OCI-LY1 (cell line): ENCODE measurements around the gene VPS16.
A peak's percentile ranks its signal among the peaks of the same experiment; 100 is the strongest.

Experiments
- H2AFZ ChIP-seq: fragments of 200-600 bp; sonication (generic), shearing (Covaris generic); 2 replicates; pipeline ENCODE4 v1.6.0; 2014; ENCODE audit warnings: antibody characterized with exemption, mild to moderate bottlenecking, low read length
- H3F3A ChIP-seq: fragments of 200-600 bp; sonication (generic), shearing (Covaris generic); 2 replicates; pipeline ENCODE4 v1.6.0; 2014; ENCODE audit warnings: mild to moderate bottlenecking, antibody characterized with exemption, low read length, moderate library complexity; ENCODE audit not compliant: insufficient read depth
- H3K27ac ChIP-seq: fragments of 200-600 bp; sonication (generic); 2 replicates; pipeline ENCODE4 v1.5.1; 2014; ENCODE audit warnings: low read length, mixed run types, mild to moderate bottlenecking, low read depth; ENCODE audit not compliant: poor library complexity, severe bottlenecking
- H3K27me3 ChIP-seq: fragments of 200-600 bp; sonication (generic); 2 replicates; pipeline ENCODE4 v1.6.0; 2014; ENCODE audit warnings: antibody characterized with exemption, mild to moderate bottlenecking, low read length, moderate library complexity; ENCODE audit not compliant: insufficient read depth
- H3K36me3 ChIP-seq: fragments of 200-600 bp; sonication (generic); 2 replicates; pipeline ENCODE4 v1.6.1; 2014; ENCODE audit warnings: mild to moderate bottlenecking, antibody characterized with exemption, low read length, moderate library complexity, mixed read lengths; ENCODE audit not compliant: insufficient read depth
- H3K4me1 ChIP-seq: fragments of 200-600 bp; sonication (generic); 2 replicates; pipeline ENCODE4 v1.5.1; 2014; ENCODE audit warnings: mild to moderate bottlenecking, low read length, moderate library complexity; ENCODE audit not compliant: insufficient read depth, severe bottlenecking
- H3K4me2 ChIP-seq: fragments of 200-600 bp; sonication (generic), shearing (Covaris generic); 2 replicates; pipeline ENCODE4 v1.6.1; 2014; ENCODE audit warnings: low read length
- H3K4me3 ChIP-seq: fragments of 200-600 bp; sonication (generic); 2 replicates; pipeline ENCODE4 v1.5.1; 2014; ENCODE audit warnings: low read length, low read depth, mild to moderate bottlenecking, mixed read lengths; ENCODE audit not compliant: poor library complexity, severe bottlenecking
- H3K79me2 ChIP-seq: fragments of 200-600 bp; shearing (Covaris generic); 2 replicates; pipeline ENCODE4 v1.6.1; 2016; ENCODE audit warnings: mixed run types, low read length, mixed read lengths; ENCODE audit not compliant: insufficient read depth
- H3K9ac ChIP-seq: fragments of 200-600 bp; sonication (generic), shearing (Covaris generic); 2 replicates; pipeline ENCODE4 v1.6.1; 2014; ENCODE audit warnings: mild to moderate bottlenecking, low read length, mixed read lengths
- H3K9me2 ChIP-seq: fragments of 200-600 bp; sonication (generic), shearing (Covaris generic); 2 replicates; pipeline ENCODE4 v1.6.1; 2014; ENCODE audit warnings: low read depth, mild to moderate bottlenecking, low read length, mixed read lengths
- H3K9me3 ChIP-seq: fragments of 200-600 bp; shearing (Covaris generic); 2 replicates; pipeline ENCODE4 v1.6.1; 2014; ENCODE audit warnings: low read length, mixed read lengths
- H4K20me1 ChIP-seq: fragments of 200-600 bp; sonication (generic), shearing (Covaris generic); 2 replicates; pipeline ENCODE4 v1.6.0; 2016; ENCODE audit warnings: mild to moderate bottlenecking, low read length; ENCODE audit not compliant: insufficient read depth
- EZH2 ChIP-seq: fragments of 200-600 bp; sonication (generic), shearing (Covaris generic); IDR thresholded peaks from 2 replicates; pipeline ENCODE4 v1.8.0; 2017; ENCODE audit warnings: borderline replicate concordance, mixed run types, mild to moderate bottlenecking, antibody characterized with exemption, low read length, moderate library complexity, mixed read lengths
- TF ChIP-seq, protein P1 (sequence below): fragments of 200-600 bp; sonication (generic), shearing (Covaris generic); IDR thresholded peaks from 2 replicates; pipeline ENCODE4 v1.5.1; 2017; ENCODE audit warnings: mild to moderate bottlenecking, antibody characterized with exemption, low read length, moderate library complexity, mixed read lengths

VPS16 gene

DNA sequence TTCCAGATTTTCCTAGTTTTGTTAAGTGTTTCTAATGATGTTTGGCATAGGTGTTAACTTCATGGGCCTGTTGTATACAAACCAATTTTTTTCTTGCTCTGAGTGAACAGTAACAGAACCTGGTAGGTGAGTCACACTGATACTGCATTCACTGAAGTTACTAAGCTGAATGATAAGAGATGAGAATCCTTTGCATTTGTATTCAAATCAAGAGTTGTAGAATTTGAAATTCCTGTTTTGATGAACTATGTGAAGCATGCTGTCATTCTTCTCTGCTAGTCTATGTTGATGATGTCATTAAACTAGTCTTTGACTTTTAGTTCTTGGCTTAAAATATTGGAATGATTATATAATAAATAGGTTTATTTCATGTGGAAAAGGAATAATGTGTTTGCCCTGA is 70.7 kb downstream of the VPS16 start:
- no peaks in the 10 kb centered on the region for H3K4me1 ChIP-seq
- H2AFZ ChIP-seq, result no peak overlapping the region
- H3K4me3 ChIP-seq, result no peak overlapping the region
- no peaks in the 10 kb centered on the region for H4K20me1 ChIP-seq
- H3K9ac ChIP-seq, result no peak overlapping the region
- H3K4me2 ChIP-seq, result no peak overlapping the region
- TF ChIP-seq, protein P1, sequence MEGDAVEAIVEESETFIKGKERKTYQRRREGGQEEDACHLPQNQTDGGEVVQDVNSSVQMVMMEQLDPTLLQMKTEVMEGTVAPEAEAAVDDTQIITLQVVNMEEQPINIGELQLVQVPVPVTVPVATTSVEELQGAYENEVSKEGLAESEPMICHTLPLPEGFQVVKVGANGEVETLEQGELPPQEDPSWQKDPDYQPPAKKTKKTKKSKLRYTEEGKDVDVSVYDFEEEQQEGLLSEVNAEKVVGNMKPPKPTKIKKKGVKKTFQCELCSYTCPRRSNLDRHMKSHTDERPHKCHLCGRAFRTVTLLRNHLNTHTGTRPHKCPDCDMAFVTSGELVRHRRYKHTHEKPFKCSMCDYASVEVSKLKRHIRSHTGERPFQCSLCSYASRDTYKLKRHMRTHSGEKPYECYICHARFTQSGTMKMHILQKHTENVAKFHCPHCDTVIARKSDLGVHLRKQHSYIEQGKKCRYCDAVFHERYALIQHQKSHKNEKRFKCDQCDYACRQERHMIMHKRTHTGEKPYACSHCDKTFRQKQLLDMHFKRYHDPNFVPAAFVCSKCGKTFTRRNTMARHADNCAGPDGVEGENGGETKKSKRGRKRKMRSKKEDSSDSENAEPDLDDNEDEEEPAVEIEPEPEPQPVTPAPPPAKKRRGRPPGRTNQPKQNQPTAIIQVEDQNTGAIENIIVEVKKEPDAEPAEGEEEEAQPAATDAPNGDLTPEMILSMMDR, result no peak
- no peak for TF ChIP-seq EZH2
- no peaks in the 10 kb centered on the region for H3K9me2 ChIP-seq
- peaks cover 2% of the 10 kb centered on the region; the same call in 1 of the 2 replicates for H3F3A ChIP-seq
- H3K9me3 ChIP-seq, result no peaks in the 10 kb centered on the region
- no peak overlapping the region for H3K27ac ChIP-seq
- H3K27me3 ChIP-seq, result no peaks in the 10 kb centered on the region
- 0 out of 2 replicates have a peak, but pooled peaks cover 3% of the 10 kb centered on the region for H3K36me3 ChIP-seq
- H3K79me2 ChIP-seq, result peaks cover 4% of the 10 kb centered on the region

DNA sequence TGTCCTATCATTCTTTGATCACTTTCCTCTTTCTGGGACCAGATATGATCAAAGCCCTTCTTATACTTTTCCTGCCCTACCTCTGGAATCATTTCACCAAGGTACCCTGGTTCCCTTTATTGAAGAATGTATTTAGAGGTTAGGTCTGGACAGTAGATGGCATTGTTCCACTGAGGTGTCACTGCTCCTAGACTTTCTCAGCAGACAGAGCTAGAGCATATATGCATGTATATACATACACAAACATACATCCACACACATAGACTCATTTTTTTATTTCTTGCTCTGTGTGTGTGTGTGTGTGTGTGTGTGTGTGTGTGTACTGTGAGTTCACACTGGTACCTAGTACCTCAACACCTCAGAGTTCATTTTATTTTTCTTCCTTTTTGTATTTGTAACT is 73.6 kb downstream of the VPS16 start:
- TF ChIP-seq EZH2, result no peak
- TF ChIP-seq, protein P1, result peak; percentile 40; the same call in 1 of the 2 replicates
- H2AFZ ChIP-seq, result no peak overlapping the region
- no peaks in the 10 kb centered on the region for H4K20me1 ChIP-seq
- no peak overlapping the region for H3K27ac ChIP-seq
- H3K9ac ChIP-seq, result no peak overlapping the region
- H3K36me3 ChIP-seq, result peaks cover 8% of the 10 kb centered on the region; the same call in 1 of the 2 replicates
- H3K4me2 ChIP-seq, result no peak overlapping the region
- no peaks in the 10 kb centered on the region for H3K9me2 ChIP-seq
- no peaks in the 10 kb centered on the region for H3K9me3 ChIP-seq
- no peaks in the 10 kb centered on the region for H3K4me1 ChIP-seq
- no peak overlapping the region for H3K4me3 ChIP-seq
- no peaks in the 10 kb centered on the region for H3K27me3 ChIP-seq
- no peaks in the 10 kb centered on the region for H3K79me2 ChIP-seq
- no peaks in the 10 kb centered on the region for H3F3A ChIP-seq
